Endothelial cell (in vitro differentiated cells): ENCODE data around the gene OR5J2. TPM values are rescaled to one million over a fixed set of nuclear protein-coding genes. Genes with fewer than 3 reads are reported as not detected.
"Not testable (repeated sequence)": the region's sequence is repeated elsewhere in the genome, so short reads cannot be mapped to it uniquely, and the experiment has no call there.

Experiments
- DNase-seq: peaks from one replicate; pipeline ENCODE4 v3.0.0; 2021; ENCODE audit warnings: low spot score
- H3K27ac Mint-ChIP-seq: one replicate; pipeline ENCODE4 v1.8.0; 2021; ENCODE audit warnings: mixed read lengths, inconsistent platforms; ENCODE audit not compliant: unreplicated experiment
- H3K27me3 Mint-ChIP-seq: one replicate; pipeline ENCODE4 v1.8.0; 2021; ENCODE audit warnings: mild to moderate bottlenecking, moderate library complexity, mixed read lengths, inconsistent platforms; ENCODE audit not compliant: unreplicated experiment
- H3K36me3 Mint-ChIP-seq: one replicate; pipeline ENCODE4 v1.8.0; 2021; ENCODE audit warnings: mild to moderate bottlenecking, low read depth, mixed read lengths, inconsistent platforms; ENCODE audit not compliant: unreplicated experiment
- H3K4me1 Mint-ChIP-seq: one replicate; pipeline ENCODE4 v1.8.0; 2021; ENCODE audit warnings: mild to moderate bottlenecking, mixed read lengths, inconsistent platforms; ENCODE audit not compliant: unreplicated experiment
- H3K4me3 Mint-ChIP-seq: one replicate; pipeline ENCODE4 v1.8.0; 2021; ENCODE audit warnings: mild to moderate bottlenecking, mixed read lengths, inconsistent platforms; ENCODE audit not compliant: unreplicated experiment
- H3K9me3 Mint-ChIP-seq: one replicate; pipeline ENCODE4 v1.8.0; 2021; ENCODE audit warnings: mixed read lengths, inconsistent platforms; ENCODE audit not compliant: unreplicated experiment
- CTCF ChIP-seq: fragments of 200-600 bp; sonication (generic); IDR thresholded peaks from one replicate; pipeline ENCODE4 v1.5.0; 2021; ENCODE audit warnings: antibody characterized with exemption; ENCODE audit not compliant: unreplicated experiment
- total RNA-seq: library from RNA; stranded (reverse); fragmentation: NEBNext Ultra II Directional; extraction: Animal tissue kit (Norgen Biotek cat#: 25700); gene quantifications from one replicate; pipeline ENCODE4 v1.2.1, GENCODE V29; 2021; ENCODE audit not compliant: unreplicated experiment

OR5J2 gene
- total RNA-seq, 1 donor from 2014 or later: not detected

GRCh38 chr11:56196705-56197104, 20.3 kb downstream of the OR5J2 start:
- H3K9me3 Mint-ChIP-seq: no peaks in the 10 kb centered on the region
- H3K36me3 Mint-ChIP-seq: no peaks in the 10 kb centered on the region
- no peaks in the 10 kb centered on the region for H3K27me3 Mint-ChIP-seq
- peaks cover 9% of the 10 kb centered on the region for H3K4me1 Mint-ChIP-seq
- no peak for TF ChIP-seq CTCF
- H3K4me3 Mint-ChIP-seq: no peak overlapping the region
- no peak for DNase-seq
- H3K27ac Mint-ChIP-seq: no peak overlapping the region

- TF ChIP-seq CTCF: no peak
- no peaks in the 10 kb centered on the region for H3K27me3 Mint-ChIP-seq
- H3K9me3 Mint-ChIP-seq: no peaks in the 10 kb centered on the region
- no peaks in the 10 kb centered on the region for H3K36me3 Mint-ChIP-seq
- peaks cover 9% of the 10 kb centered on the region for H3K4me1 Mint-ChIP-seq
- DNase-seq: no peak
- no peak overlapping the region for H3K4me3 Mint-ChIP-seq
- no peak overlapping the region for H3K27ac Mint-ChIP-seq
Observed at GRCh38 chr11:56197367-56197766, 20.9 kb downstream of the OR5J2 start.

GRCh38 chr11:56207790-56208189, 31.4 kb downstream of the OR5J2 start:
- no peak for DNase-seq
- Mint-ChIP-seq H3K27me3 (no peaks in the 10 kb centered on the region), H3K9me3 (no peaks in the 10 kb centered on the region), H3K4me1 (no peaks in the 10 kb centered on the region), H3K27ac (no peak overlapping the region), H3K4me3 (no peak overlapping the region), H3K36me3 (no peaks in the 10 kb centered on the region)
- no peak for TF ChIP-seq CTCF

- Mint-ChIP-seq H3K4me1 (no peaks in the 10 kb centered on the region), H3K4me3 (no peak overlapping the region), H3K27me3 (peaks cover 2% of the 10 kb centered on the region), H3K9me3 (peaks cover 7% of the 10 kb centered on the region), H3K27ac (no peak overlapping the region), H3K36me3 (peaks cover 3% of the 10 kb centered on the region)
- DNase-seq: no peak
- TF ChIP-seq CTCF: no peak
Observed at GRCh38 chr11:56214537-56214936, 38.1 kb downstream of the OR5J2 start.

GRCh38 chr11:56219735-56220134, 43.3 kb downstream of the OR5J2 start:
- H3K36me3 Mint-ChIP-seq, H3K27ac Mint-ChIP-seq, H3K27me3 Mint-ChIP-seq, H3K4me1 Mint-ChIP-seq, DNase-seq, H3K9me3 Mint-ChIP-seq, H3K4me3 Mint-ChIP-seq: not testable (repeated sequence)

Other genes with a start within 250 kb of the OR5J2 start
- gene OR5I1, start 240.2 kb upstream of the OR5J2 start, total RNA-seq: not detected
- gene OR10AG1, start 206.7 kb upstream of the OR5J2 start, total RNA-seq: not detected
- gene OR5F1, start 182.0 kb upstream of the OR5J2 start, total RNA-seq: not detected
- not detected for gene OR5AS1, start 149.0 kb upstream of the OR5J2 start, total RNA-seq
- gene OR8I2, start 83.3 kb upstream of the OR5J2 start, total RNA-seq: not detected
- gene OR8H2, start 72.9 kb upstream of the OR5J2 start, total RNA-seq: not detected
- not detected for gene OR8H3, start 54.2 kb upstream of the OR5J2 start, total RNA-seq
- not detected for gene OR8J3, start 36.4 kb upstream of the OR5J2 start, total RNA-seq
- not detected for gene OR8K5, start 16.3 kb upstream of the OR5J2 start, total RNA-seq
- gene OR5T2, start 57.6 kb downstream of the OR5J2 start, total RNA-seq: not detected
- gene OR5T3, start 75.6 kb downstream of the OR5J2 start, total RNA-seq: not detected
- gene OR5T1, start 97.5 kb downstream of the OR5J2 start, total RNA-seq: not detected
- not detected for gene OR8H1, start 115.6 kb downstream of the OR5J2 start, total RNA-seq
- gene OR8K3, start 138.5 kb downstream of the OR5J2 start, total RNA-seq: not detected
- not detected for gene OR8K1, start 169.4 kb downstream of the OR5J2 start, total RNA-seq
- not detected for gene OR8J1, start 177.7 kb downstream of the OR5J2 start, total RNA-seq
- not detected for gene OR8U1, start 199.0 kb downstream of the OR5J2 start, total RNA-seq
- gene OR5AL1, start 236.1 kb downstream of the OR5J2 start, total RNA-seq: not detected